Keratinocyte (primary cell): ENCODE results near the gene RAB3D. TPM values are rescaled to one million over a fixed set of nuclear protein-coding genes. Genes with fewer than 3 reads are reported as not detected.

Experiments
- DNase-seq: peaks from one replicate; pipeline ENCODE4 v3.0.0-alpha.2; 2011; ENCODE audit warnings: low read depth, missing footprints, low spot score
- FAIRE-seq: peaks from 2 replicates; lab custom pipeline; 2011; peaks lifted over from hg19 to GRCh38; lab: Jason Lieb, UNC
- H2AFZ ChIP-seq: 2 replicates; pipeline ENCODE4 v1.6.0; 2012; ENCODE audit warnings: low read length, control low read depth, inconsistent platforms; ENCODE audit not compliant: control insufficient read depth
- H3K27ac ChIP-seq: 2 replicates; pipeline ENCODE4 v1.5.1; 2011; ENCODE audit warnings: low read length; ENCODE audit not compliant: control insufficient read depth, insufficient read depth
- H3K27me3 ChIP-seq: 3 replicates; pipeline ENCODE4 v1.6.0; 2011; ENCODE audit warnings: low read length; ENCODE audit not compliant: control insufficient read depth, insufficient read depth; ENCODE audit errors: extremely low read depth
- H3K36me3 ChIP-seq, 2 experiments: 2 replicates in 1 of 2; 3 replicates in 1 of 2; pipeline ENCODE4 v1.5.1; 2011; ENCODE audit warnings: low read length in 2 of 2, mild to moderate bottlenecking in 1 of 2; ENCODE audit not compliant: control insufficient read depth in 2 of 2, insufficient read depth in 2 of 2; ENCODE audit errors: extremely low read depth in 1 of 2
- H3K4me1 ChIP-seq: 3 replicates; pipeline ENCODE4 v1.5.1; 2011; ENCODE audit warnings: low read length; ENCODE audit not compliant: control insufficient read depth, insufficient read depth; ENCODE audit errors: extremely low read depth
- H3K4me2 ChIP-seq: 3 replicates; pipeline ENCODE4 v1.6.0; 2011; ENCODE audit warnings: low read depth, low read length; ENCODE audit not compliant: control insufficient read depth, insufficient read depth; ENCODE audit errors: extremely low read depth
- H3K4me3 ChIP-seq, 3 experiments: fragments of 200-600 bp in 1 of 3; sonication (generic) in 1 of 3; 2 replicates in 2 of 3; 3 replicates in 1 of 3; pipeline ENCODE4 v1.5.1; 2011 to 2016; ENCODE audit warnings: low read length in 3 of 3, mild to moderate bottlenecking in 3 of 3, control low read depth in 2 of 3, inconsistent platforms in 1 of 3, low read depth in 1 of 3, mixed read lengths in 1 of 3, mixed run types in 1 of 3, moderate library complexity in 1 of 3; ENCODE audit not compliant: control insufficient read depth in 2 of 3, insufficient read depth in 2 of 3; ENCODE audit errors: extremely low read depth in 1 of 3
- H3K79me2 ChIP-seq: 2 replicates; pipeline ENCODE4 v1.6.0; 2012; ENCODE audit warnings: low read length; ENCODE audit not compliant: control insufficient read depth, insufficient read depth
- H3K9ac ChIP-seq: 3 replicates; pipeline ENCODE4 v1.6.0; 2011; ENCODE audit warnings: low read length; ENCODE audit not compliant: control insufficient read depth, insufficient read depth; ENCODE audit errors: extremely low read depth
- H3K9me1 ChIP-seq: 3 replicates; pipeline ENCODE4 v1.6.0; 2011; ENCODE audit warnings: low read length; ENCODE audit not compliant: control insufficient read depth, insufficient read depth; ENCODE audit errors: extremely low read depth
- H3K9me3 ChIP-seq: 2 replicates; pipeline ENCODE4 v1.5.1; 2012; ENCODE audit warnings: low read depth, low read length; ENCODE audit not compliant: control insufficient read depth
- H4K20me1 ChIP-seq: 3 replicates; pipeline ENCODE4 v1.6.0; 2011; ENCODE audit warnings: low read length; ENCODE audit not compliant: control insufficient read depth, insufficient read depth; ENCODE audit errors: extremely low read depth
- CTCF ChIP-seq, 3 experiments: IDR thresholded peaks in 1 of 3; conservative IDR thresholded peaks in 1 of 3; optimal IDR thresholded peaks in 1 of 3; 2 replicates in 2 of 3; 3 replicates in 1 of 3; pipeline versions ENCODE3 to v1.5.1; 2011; ENCODE audit warnings: low read length in 3 of 3, mild to moderate bottlenecking in 3 of 3, moderate library complexity in 2 of 3, control low read depth in 1 of 3, inconsistent platforms in 1 of 3; ENCODE audit not compliant: insufficient read depth in 2 of 3; ENCODE audit errors: extremely low read depth in 1 of 3
- EZH2 ChIP-seq: IDR thresholded peaks from one replicate; pipeline ENCODE4 v1.6.1; 2012; ENCODE audit warnings: inconsistent platforms, mild to moderate bottlenecking, low read length, moderate library complexity
- dilution Hi-C: fragments of 300-500 bp; cut with MboI; formaldehyde crosslinking; loops from one replicate; pipeline ENCODE4 v1.7.0; 2020; ENCODE audit warnings: low sequenced_read_pairs; ENCODE audit not compliant: extremely low pct_ligation_motif_present
- polyA plus RNA-seq, 5 experiments: library from polyadenylated mRNA; depleted of rRNA in 3 of 5; stranded (reverse) in 3 of 5; stranded (forward) in 1 of 5; unstranded in 1 of 5; fragments of >200 nt; gene quantifications; 1 replicate in 1 of 5; 2 replicates in 3 of 5; 3 replicates in 1 of 5; pipeline versions ENCODE4 v1.2.1 to v1.2.3, GENCODE V29; 2011 to 2012; ENCODE audit warnings: missing spikeins in 2 of 5, low read depth in 1 of 5, low replicate concordance in 1 of 5

The RAB3D gene
- polyA plus RNA-seq, 1 donor (not counting 4 experiments of a cell fraction or from before 2014, with no cell fraction given) = 63.1 TPM

- dilution Hi-C loops = no loop called here
- Histone ChIP-seq H3K27ac (no peak overlapping the region), H3K36me3 (no peaks in the 10 kb centered on the region), H3K27me3 (no peaks in the 10 kb centered on the region), H3K4me3 (no peak overlapping the region), H2AFZ (no peak overlapping the region), H3K4me2 (no peak overlapping the region), H3K9ac (no peak overlapping the region), H3K9me1 (peaks cover 2% of the 10 kb centered on the region), H3K9me3 (no peaks in the 10 kb centered on the region), H3K79me2 (no peaks in the 10 kb centered on the region), H4K20me1 (no peaks in the 10 kb centered on the region), H3K4me1 (peaks cover 12% of the 10 kb centered on the region)
- no peak for FAIRE-seq
- DNase-seq = no peak
- TF ChIP-seq CTCF (optimal IDR thresholded peaks at IDR 0.05 in 1 of 3, IDR thresholded peaks at IDR 0.05 in 1 of 3, conservative IDR thresholded peaks at IDR 0.05 in 1 of 3; ENCODE audit: extremely low read depth in 1 of 3, insufficient read depth in 2 of 3, low read length in 3 of 3) = no peak
- no peak for TF ChIP-seq EZH2
These were observed 17.5 kb upstream of the RAB3D start for GRCh38 chr19:11356676-11357550.

- Histone ChIP-seq H3K9ac (peak overlapping the region; percentile 33), H3K4me2 (peak overlapping the region; percentile 89), H3K27ac (no peak overlapping the region), H2AFZ (no peak overlapping the region), H3K4me1 (peaks cover 12% of the 10 kb centered on the region), H3K9me3 (no peaks in the 10 kb centered on the region), H3K9me1 (peaks cover 2% of the 10 kb centered on the region), H3K27me3 (no peaks in the 10 kb centered on the region), H3K4me3 (peak overlapping the region; percentile 51 to 71 (median 62)), H3K79me2 (no peaks in the 10 kb centered on the region), H4K20me1 (no peaks in the 10 kb centered on the region), H3K36me3 (no peaks in the 10 kb centered on the region)
- no peak for DNase-seq
- FAIRE-seq = no peak
- TF ChIP-seq CTCF (optimal IDR thresholded peaks at IDR 0.05 in 1 of 3, IDR thresholded peaks at IDR 0.05 in 1 of 3, conservative IDR thresholded peaks at IDR 0.05 in 1 of 3; ENCODE audit: extremely low read depth in 1 of 3, insufficient read depth in 2 of 3, low read length in 3 of 3) = no peak
- TF ChIP-seq EZH2 = no peak
- dilution Hi-C loops = no loop called here
These were observed 16.6 kb upstream of the RAB3D start for GRCh38 chr19:11356074-11356397.
